ENCODE data around the gene SURF2. TPM values are rescaled to one million over a fixed set of nuclear protein-coding genes. Genes with fewer than 3 reads are reported as not detected.

Gene SURF2
- total RNA-seq, 1 experiment from 2014 or later: 27.8 TPM

GRCh38 chr9:133385452-133385851, 29.1 kb downstream of the SURF2 start:
- no peaks in the 10 kb centered on the region for H3K9me2 ChIP-seq (ENCODE audit: insufficient read depth)
- no peaks in the 10 kb centered on the region for H3K27me3 ChIP-seq (ENCODE audit: insufficient read depth, low read length)
- H3K4me1 ChIP-seq (ENCODE audit: control insufficient read depth in 1 of 2, insufficient read depth in 2 of 2, low read length in 2 of 2): no peaks in the 10 kb centered on the region
- H2AFZ ChIP-seq (ENCODE audit: low read depth, low read length, poor library complexity, severe bottlenecking): no peak overlapping the region
- DNase-seq (ENCODE audit: low read depth, low spot score) (no peak), ATAC-seq (no peak)
- no peak overlapping the region for H3K4me3 ChIP-seq (replicated peaks in 1 of 2; ENCODE audit: low read depth in 1 of 2, low read length in 2 of 2)
- ChIA-PET CTCF (no interaction called here), RAD21 (ENCODE audit: low non-redundant PET in 1 of 2, low total read pairs in 2 of 2, uncharacterized antibody in 2 of 2, unreplicated experiment in 2 of 2) (no interaction called here), POLR2A (no interaction called here)
- H3K36me3 ChIP-seq (ENCODE audit: control insufficient read depth in 1 of 2, insufficient read depth in 2 of 2, low read length in 2 of 2): no peaks in the 10 kb centered on the region
- H3K9ac ChIP-seq (ENCODE audit: low read length): no peak overlapping the region
- H3K27ac ChIP-seq (ENCODE audit: low read depth, low read length): no peak overlapping the region
- TF ChIP-seq SIN3A (IDR thresholded peaks at IDR 0.05; ENCODE audit: low read depth) (no peak), EGR1 (IDR thresholded peaks at IDR 0.05; ENCODE audit: low read depth) (no peak), ATF3 (IDR thresholded peaks at IDR 0.05) (no peak)
- no TSS peak for BruUV-seq (replicated peaks)
- H3K4me2 ChIP-seq (ENCODE audit: low read length): no peak overlapping the region
- peaks cover 0 to 10% of the 10 kb centered on the region in 2 experiments; a peak in 1 of 4 replicates for H3K9me3 ChIP-seq (ENCODE audit: control insufficient read depth in 1 of 2, insufficient read depth in 1 of 2, low read depth in 1 of 2, low read length in 2 of 2)
- H3K79me2 ChIP-seq (ENCODE audit: insufficient read depth, low read length): no peaks in the 10 kb centered on the region
- intact Hi-C loops (cut with micrococcal nuclease): no loop called here
- H4K20me1 ChIP-seq (ENCODE audit: insufficient read depth): no peaks in the 10 kb centered on the region

- no TSS peak for BruUV-seq (replicated peaks)
- intact Hi-C loops (cut with micrococcal nuclease): no loop called here
- Histone ChIP-seq H3K4me1 (ENCODE audit: control insufficient read depth in 1 of 2, insufficient read depth in 2 of 2, low read length in 2 of 2) (no peaks in the 10 kb centered on the region), H3K36me3 (ENCODE audit: control insufficient read depth in 1 of 2, insufficient read depth in 2 of 2, low read length in 2 of 2) (no peaks in the 10 kb centered on the region), H3K9ac (ENCODE audit: low read length) (no peak overlapping the region), H3K4me2 (ENCODE audit: low read length) (no peak overlapping the region), H3K4me3 (replicated peaks in 1 of 2; ENCODE audit: low read depth in 1 of 2, low read length in 2 of 2) (no peak overlapping the region), H4K20me1 (ENCODE audit: insufficient read depth) (no peaks in the 10 kb centered on the region), H3K27me3 (ENCODE audit: insufficient read depth, low read length) (no peaks in the 10 kb centered on the region), H2AFZ (ENCODE audit: low read depth, low read length, poor library complexity, severe bottlenecking) (no peak overlapping the region), H3K27ac (ENCODE audit: low read depth, low read length) (no peak overlapping the region), H3K79me2 (ENCODE audit: insufficient read depth, low read length) (no peaks in the 10 kb centered on the region), H3K9me2 (ENCODE audit: insufficient read depth) (no peaks in the 10 kb centered on the region), H3K9me3 (ENCODE audit: control insufficient read depth in 1 of 2, insufficient read depth in 1 of 2, low read depth in 1 of 2, low read length in 2 of 2) (peaks cover 0 to 10% of the 10 kb centered on the region in 2 experiments; a peak in 1 of 4 replicates)
- DNase-seq (ENCODE audit: low read depth, low spot score): no peak
- POLR2A ChIA-PET: no interaction called here
- ATAC-seq: no peak
- CTCF ChIA-PET: no interaction called here
- RAD21 ChIA-PET (ENCODE audit: low non-redundant PET in 1 of 2, low total read pairs in 2 of 2, uncharacterized antibody in 2 of 2, unreplicated experiment in 2 of 2): no interaction called here
- TF ChIP-seq SRF (IDR thresholded peaks at IDR 0.05; ENCODE audit: low read depth) (no peak), SP1 (IDR thresholded peaks at IDR 0.05; ENCODE audit: low read depth) (no peak), EZH2 (IDR thresholded peaks at IDR 0.05) (no peak), ZNF274 (IDR thresholded peaks at IDR 0.05; ENCODE audit: low read depth, low read length) (no peak), REST (IDR thresholded peaks at IDR 0.05; ENCODE audit: low read depth) (no peak), EZH2phosphoT487 (IDR thresholded peaks at IDR 0.05; ENCODE audit: borderline replicate concordance) (no peak), CEBPB (IDR thresholded peaks at IDR 0.05; ENCODE audit: low read depth) (no peak), ELF1 (IDR thresholded peaks at IDR 0.05; ENCODE audit: borderline replicate concordance, low read depth) (no peak), EGR1 (IDR thresholded peaks at IDR 0.05; ENCODE audit: low read depth) (no peak), ZBTB33 (IDR thresholded peaks at IDR 0.05; ENCODE audit: extremely low read depth, insufficient replicate concordance, low read length) (no peak), POLR2AphosphoS5 (IDR thresholded peaks at IDR 0.05; ENCODE audit: low read depth, low read length) (no peak), FOSL1 (IDR thresholded peaks at IDR 0.05; ENCODE audit: low read depth) (no peak)
Measured at GRCh38 chr9:133386338-133386737, 30.0 kb downstream of the SURF2 start.
